ENCODE results near the gene B9D1.

Gene B9D1, protein sequence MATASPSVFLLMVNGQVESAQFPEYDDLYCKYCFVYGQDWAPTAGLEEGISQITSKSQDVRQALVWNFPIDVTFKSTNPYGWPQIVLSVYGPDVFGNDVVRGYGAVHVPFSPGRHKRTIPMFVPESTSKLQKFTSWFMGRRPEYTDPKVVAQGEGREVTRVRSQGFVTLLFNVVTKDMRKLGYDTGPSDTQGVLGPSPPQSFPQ

DNA sequence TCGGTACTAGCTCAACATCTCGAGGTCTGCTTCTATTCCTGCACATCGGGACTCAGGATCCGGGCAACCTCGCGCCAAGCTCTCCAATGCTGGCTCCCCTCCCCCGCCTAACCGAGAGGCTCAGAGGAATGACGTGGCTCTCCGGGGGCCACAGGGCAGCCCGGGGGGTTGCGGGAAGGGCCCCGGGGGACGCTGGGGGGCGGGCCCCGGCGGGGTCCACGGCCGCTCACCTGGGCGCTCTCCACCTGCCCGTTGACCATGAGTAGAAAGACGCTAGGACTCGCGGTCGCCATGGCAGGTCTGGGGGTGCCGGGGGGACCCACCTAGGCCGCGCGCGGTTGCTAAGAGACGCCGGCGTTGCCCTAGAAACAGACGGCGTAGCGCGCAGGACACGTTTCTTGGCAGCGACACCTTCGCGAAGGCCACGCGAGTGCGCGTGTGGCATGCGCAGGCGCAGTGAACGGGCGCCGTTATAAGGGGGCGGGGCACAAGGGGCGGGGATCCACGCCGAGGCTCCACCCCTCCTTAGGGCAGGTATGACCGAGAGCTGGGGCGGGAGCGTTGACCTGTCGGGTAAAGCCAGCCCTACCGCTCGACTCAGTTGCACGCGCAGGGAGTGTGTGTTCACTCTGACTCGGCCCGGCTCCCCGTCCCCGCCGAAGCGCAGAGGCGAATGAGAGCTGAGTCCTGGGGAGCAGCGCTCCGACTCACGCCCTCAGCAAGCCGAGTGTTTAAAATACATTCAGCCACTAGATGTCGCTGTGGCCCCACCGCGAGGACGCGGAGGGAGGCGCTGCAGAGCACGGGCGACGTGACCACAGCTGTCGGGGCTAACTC lies at the start of gene B9D1:
TSS of gene B9D1 (minus strand) at position 447 of the 837 bp plus-strand sequence. CDS start at position 293, 154 bp downstream.
- DNase-seq (ENCODE audit: low read depth) = peak; percentile 82

DNA sequence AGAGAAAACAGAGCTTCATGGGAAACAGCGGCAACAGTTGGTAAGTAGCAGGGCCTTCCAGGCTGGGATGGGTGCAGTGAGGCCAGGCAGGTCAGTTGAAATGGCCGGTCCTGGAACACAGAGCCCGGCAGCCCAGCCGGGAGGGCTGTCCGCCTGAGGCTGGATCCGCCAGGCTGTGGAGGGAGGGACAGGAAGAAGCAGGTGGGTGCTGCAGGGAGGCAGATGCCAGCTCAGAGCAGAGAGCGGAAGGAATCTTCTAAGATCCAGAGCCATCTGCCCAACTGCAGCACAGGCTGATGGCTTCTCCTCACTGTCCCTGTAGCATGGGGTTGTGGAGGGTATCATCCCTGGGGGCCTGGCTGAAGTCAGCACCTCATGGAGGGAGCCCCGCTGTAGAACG lies 49.1 kb upstream of the B9D1 start:
- DNase-seq (ENCODE audit: low read depth) = no peak

DNA sequence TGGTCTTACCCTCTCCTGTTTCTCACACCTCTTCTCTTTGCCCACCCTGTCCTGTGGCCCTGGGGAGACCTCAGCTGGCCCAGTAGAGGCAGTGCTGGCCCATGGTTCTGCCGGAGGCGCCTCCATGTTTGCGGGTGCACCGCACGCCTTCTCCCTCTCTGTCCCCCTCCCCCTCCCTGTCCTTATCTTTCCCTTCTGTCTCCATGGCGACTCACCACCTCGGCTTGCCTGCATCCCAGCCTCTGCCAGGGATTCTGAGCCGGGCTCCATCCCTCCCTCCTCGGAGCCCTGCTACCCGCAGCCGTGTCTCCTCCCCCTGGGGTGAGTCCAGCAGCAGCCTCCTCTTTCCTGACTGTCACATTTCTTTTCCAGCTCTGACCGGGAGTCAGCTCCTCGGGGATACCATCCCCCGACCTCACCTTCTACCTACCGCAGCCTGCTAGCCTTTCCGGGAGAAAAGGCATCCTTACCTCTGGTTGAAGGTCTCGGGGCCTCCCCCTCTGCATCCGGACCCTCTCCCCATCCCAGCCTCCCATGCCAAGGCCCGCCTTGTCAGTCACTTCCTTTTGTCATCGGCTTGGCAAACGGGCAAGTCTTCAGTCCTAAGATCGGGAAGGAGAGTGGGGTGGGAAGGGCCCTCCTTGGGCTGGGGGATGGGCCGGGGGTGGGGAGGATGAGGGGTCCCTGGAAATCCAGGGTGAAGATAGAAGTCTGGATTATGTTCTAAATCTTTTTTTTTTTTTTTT lies 48.5 kb upstream of the B9D1 start, which contains the start of gene RNF112:
TSS of gene RNF112 (plus strand) at position 358 of the 746 bp plus-strand sequence. CDS start at position 535, 177 bp downstream.
- no peak for DNase-seq (ENCODE audit: low read depth)

DNA sequence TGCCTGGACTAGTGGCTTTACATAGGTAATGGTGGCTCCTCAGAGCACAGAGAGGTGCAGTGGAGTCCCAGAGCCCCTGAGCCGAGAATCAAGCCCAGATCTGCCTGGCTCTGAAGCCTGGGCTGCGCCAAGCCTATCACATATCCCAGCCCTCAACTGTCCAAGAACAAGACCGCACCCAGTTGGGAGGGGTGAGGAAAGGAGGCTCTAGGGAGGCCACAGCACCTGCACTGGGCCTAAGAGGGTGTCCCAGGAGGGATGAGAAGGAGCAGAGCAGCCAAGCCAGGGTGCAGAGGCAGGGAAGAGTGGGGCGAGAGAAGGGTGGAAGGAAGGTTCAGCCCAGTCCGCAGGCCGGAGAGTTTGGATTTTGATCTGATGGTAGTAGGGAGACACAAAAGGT lies 47.6 kb upstream of the B9D1 start:
- DNase-seq (ENCODE audit: low read depth) = no peak

DNA sequence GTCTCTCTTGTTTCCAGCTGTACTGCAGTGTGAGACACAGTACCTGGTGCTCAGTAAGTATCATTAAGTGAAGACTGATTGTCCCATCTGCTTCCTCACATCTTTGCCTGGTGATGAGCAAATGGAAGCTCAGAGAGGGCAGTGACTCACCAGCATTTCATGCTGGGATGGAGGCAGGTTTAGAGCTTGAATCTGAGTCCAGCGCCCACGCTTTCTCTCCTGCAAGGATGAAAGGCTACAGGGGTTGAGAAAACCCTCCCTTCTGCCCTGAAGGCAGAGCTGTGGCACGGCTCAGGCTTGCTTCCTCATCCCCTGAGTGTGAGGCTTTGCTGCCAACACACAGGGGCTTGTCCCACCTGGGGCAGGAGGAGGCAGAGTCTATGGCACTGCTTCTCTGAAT lies 47.0 kb upstream of the B9D1 start:
- DNase-seq (ENCODE audit: low read depth) = no peak

DNA sequence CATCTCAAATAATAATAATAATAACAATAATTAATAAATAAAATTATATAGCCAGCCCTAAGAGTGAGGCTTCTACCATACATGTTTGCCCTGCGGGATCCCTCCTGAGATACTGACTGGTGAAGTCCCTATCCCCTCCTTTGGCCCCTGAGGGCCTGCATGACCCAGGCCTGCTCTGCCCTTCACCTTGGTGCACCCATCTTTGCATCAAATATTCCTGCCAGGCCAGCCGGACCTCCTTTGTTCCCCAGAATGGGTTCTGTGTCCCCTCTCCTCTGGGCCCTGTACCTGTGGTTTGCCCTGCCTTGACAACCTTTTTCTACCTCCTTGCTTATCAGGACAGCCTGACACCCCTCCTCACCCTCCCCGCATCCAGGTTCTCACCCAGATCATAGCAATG lies 46.5 kb upstream of the B9D1 start:
- no peak for DNase-seq (ENCODE audit: low read depth)

DNA sequence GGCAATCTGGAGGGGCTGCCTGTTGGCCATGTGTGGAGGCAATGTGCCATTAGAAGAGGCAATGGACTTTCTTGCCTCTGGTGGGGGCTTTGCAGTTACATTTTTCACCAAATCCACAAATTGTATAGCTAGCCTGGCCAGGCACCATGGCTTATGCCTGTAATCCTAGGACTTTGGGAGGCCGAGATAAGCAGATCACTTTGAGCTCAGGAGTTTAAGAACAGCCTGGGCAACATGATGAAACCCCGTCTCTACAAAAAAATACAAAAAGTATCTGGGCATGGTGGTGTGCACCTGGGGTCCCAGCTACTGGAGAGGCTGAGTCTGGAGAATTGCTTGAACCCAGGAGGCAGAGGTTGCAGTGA lies 45.8 kb upstream of the B9D1 start:
- no peak for DNase-seq (ENCODE audit: low read depth)

DNA sequence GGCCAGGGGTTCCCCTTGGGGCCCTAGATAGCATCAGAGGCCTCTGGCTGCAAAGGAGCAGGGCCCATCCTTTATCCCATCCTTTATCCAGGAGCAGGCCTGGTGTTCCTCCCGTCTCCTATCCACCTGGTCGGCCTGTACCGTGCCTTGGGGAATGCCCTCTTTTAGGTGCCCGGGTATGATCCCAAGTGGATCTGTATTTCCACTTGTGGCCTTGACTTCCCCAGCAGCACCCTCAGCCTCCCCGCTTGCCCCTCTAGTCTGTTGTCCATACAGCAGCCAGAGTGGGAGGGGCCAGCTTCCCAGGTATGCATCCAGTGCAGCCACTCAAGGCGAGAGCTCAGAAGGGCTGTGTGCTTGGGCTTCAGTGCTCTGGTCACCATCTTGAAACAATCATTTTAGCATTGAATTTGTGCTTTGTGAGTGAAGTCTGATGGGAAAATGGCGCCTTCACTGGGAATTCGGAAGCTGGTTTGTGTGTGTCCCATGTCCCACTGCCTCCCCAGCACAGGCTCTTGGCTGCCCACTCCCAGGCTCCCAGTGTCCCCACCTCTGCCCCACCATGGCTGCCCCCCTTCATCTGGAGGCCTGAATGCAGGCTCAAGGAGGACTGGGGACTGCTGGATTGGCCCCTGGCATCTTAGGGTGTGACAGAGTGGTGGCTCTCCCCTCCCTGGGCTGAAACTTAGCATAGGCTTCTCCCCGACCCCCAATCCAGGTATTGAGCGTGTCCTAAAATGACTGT lies 45.2 kb upstream of the B9D1 start:
- DNase-seq (ENCODE audit: low read depth) = no peak

DNA sequence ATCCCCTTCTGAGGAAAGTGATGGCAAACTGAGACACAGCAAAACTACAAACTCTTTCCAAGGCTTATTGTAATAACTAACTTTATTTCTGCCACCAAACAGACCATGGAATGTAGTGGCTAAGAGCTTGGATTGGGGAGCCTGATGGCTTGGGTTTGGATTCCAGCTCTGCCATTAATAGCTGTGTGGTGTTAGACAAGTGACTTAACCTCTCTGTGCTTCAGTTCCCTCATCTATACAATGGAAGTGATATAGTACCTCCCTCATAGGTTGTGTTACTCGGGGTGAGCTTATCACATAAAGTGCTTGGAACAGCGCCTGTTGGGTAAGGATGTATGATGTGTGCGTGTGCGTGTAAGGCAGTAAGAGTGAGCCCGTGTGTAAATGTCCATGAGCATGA lies 42.6 kb upstream of the B9D1 start:
- DNase-seq (ENCODE audit: low read depth) = no peak

DNA sequence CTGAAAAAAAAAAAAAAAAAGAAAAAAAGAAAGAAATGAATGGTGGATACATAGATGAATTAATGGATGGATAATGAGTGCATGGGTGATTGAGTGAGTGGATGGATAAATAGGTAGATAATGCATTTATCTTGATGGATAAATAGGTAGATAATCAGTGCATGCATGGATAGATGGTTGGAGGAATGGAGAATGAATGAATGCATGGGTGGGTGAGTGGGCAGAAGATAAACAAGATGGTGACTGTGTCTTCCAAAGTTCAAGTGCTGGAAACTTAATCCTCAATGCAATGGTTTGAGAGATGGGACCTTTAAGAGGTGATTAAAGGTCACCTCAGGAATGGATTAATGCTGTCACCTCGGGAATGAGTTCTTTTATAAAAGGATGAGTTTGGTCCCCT lies 41.7 kb upstream of the B9D1 start:
- no peak for DNase-seq (ENCODE audit: low read depth)

DNA sequence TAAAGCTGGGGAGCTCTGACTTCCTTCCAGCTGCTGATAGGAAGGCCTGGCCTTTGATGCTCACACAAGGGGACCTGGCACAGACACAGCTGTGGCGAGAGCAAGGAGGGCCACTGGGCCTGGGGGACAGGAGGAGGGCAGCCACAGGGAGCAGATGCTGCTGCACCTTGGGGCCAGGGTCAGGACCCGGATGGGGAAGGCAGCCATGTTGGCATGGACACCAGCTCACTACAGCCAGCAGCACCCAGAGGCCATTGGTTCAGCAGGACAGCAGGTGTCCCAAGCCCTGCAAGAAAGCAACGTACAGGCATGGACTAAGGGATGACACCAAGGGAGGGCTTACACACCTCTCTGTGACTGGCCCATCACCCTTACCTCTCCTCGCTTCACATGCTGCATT lies 40.5 kb upstream of the B9D1 start:
- DNase-seq (ENCODE audit: low read depth) = no peak

DNA sequence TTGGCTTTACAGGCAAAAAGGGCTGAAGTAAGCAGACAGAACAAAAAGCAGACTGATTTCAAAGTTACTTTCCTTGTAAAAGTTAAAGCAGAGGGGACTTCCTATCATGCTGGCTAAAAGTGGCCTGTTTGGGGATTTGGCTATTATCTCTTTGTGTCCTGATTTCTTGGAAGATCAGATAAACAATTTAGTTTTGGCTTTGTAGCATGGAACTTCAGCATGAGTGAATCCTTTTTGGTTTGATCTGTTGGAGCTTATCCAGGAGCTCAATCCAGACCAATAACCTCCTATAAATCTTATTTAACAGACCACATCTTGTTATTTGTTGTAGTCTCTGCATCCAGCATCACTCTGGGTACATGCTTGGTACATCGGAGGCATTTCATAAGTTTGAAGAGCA lies 39.6 kb upstream of the B9D1 start:
- DNase-seq (ENCODE audit: low read depth) = no peak

DNA sequence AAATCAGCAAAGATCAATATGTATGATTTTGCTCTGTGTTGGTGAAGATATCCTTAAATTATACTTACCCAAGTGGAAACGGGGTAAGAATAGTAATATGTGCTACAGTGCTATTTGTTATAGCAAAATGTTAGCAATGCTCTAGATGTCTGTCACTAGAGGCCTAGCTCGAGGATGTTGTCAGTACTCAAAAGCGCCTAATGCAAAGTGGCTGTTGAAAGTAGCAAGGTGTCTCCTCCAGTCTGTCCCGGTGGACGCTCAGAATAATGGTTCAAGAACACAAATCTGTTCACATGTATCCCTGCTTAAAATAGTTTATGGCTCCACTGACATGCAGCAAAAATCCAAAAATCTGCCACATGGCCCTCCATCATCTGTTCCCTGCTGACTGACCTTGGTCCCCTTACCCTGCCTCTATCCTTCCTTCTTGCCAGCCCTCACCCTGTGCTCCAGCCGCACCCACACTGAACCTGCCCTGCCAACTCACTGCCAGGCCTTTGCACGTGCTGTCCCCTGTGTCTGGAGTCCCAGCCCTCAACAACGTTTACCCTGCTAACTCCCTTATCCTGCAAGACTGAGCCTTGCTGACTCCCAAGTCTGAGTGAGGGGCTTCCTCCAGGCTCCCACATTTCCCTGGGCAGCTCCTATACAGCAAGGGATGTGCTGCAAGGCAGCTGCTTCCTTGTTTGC lies 38.9 kb upstream of the B9D1 start:
- no peak for DNase-seq (ENCODE audit: low read depth)

DNA sequence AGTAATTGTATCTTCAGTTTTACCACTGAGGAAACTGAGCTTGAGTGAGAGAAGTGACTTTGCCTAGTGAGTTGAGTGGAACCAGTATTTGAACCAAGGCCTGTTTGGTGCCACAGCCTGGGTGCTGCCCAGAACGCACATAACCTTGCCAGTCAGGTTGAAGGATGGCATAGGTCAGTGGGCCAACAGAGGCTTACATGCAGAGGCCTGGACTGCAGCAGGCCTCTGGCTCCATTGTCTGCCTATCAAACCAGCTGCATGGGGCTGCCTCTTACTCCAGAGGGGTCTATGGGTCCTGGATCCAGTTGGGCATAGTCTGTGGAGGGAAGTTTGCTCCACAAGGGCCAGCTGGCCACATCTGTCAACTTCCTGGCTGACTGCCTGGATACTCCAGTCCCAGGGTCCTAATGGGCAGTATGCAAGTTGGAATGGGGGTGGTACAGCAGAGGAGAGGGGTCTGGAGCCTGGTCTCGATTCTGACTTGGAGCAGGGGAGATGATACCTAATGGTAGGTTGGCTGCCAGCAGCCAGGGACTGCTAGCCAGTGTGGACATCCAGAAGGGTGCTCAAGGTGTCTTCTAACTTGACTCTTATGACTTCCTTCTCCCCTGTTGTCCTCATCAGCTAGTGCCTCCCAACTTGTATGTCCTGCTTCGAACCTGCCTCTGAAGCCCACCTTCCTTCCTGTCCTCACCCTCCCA lies 37.4 kb upstream of the B9D1 start:
- DNase-seq (ENCODE audit: low read depth) = no peak

DNA sequence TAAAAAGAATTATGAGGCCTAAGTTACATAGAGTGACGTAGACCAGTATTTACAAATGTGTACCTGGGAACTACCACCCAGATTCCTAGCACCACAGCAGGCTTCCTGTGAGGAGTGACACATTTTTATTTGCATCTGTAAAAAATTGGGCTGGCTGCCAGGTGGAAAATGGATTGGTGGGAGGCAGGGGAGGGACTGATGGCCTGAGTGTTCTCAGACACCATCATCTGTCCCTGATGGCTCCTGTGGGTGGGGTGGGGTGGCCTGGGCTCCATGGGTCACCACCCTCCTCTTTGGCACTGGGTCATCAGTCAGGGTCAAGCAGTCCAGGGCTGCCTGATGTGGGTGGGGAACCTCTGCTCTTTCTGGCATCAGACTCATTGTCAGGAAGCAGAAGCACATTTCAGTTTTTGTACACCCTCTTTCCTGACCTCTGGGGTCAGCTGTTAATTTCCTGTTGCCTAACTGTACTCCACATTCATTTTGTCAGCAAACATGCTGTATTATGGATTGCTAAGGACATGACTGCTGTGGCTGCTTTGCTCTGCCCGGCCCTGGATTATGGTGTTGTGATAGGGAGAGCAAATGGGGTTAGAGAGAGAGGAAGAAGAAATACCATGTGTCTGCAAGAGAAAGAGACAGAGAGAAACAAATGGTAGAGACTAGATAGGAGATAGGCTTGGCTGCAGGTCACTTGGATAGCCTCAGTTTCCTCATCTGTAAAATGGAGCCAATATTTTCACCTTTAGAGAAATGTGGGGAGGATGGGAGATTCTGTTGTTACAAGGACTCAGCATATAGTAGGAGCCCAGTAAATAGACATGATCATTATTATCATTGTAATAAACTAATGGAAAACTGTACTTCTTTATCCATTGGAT lies 36.0 kb upstream of the B9D1 start:
- no peak for DNase-seq (ENCODE audit: low read depth)

DNA sequence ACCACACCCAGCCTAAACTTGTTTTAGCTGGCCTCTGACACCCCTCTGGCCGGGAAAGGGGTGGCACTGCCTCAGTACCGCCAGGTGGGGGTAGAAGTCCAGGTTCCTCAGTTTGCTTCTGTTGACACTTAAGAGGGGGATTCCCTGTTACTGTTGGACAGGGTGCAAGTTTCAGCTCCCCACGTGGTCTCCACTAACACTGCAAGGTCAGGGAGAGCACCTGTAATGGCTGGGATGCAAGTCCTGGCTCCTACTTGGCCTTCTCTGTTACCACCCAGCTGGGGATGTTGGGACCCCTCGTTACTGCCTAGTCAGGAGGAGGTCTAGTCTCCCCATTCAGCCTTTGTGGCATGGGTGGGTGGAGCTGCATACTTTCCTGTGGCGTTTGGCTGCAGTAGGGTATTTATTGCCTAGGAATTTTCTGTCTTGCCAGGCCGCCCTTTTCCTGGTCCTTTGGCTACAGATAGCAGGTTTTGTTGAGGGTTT lies 35.1 kb upstream of the B9D1 start:
- no peak for DNase-seq (ENCODE audit: low read depth)

DNA sequence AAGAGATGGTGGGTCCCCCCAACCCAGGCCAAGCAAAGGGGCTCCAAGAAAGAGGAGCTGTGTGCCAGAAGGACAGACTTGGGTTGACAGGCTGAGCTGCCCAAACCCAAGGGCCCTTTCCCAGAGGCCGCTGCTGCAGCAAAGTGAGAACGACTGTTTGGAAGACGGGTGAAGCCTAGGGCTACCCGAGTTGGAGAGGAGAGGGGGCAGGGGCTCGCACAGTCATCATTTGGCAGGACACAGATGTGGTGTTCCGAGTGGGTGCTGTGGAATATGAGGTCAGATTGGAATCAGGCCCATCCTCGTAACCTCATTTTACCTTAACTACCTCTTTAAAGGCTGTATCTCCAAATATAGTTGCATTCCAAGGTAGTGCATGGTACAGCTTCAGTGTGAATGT lies 29.8 kb upstream of the B9D1 start:
- no peak for DNase-seq (ENCODE audit: low read depth)

DNA sequence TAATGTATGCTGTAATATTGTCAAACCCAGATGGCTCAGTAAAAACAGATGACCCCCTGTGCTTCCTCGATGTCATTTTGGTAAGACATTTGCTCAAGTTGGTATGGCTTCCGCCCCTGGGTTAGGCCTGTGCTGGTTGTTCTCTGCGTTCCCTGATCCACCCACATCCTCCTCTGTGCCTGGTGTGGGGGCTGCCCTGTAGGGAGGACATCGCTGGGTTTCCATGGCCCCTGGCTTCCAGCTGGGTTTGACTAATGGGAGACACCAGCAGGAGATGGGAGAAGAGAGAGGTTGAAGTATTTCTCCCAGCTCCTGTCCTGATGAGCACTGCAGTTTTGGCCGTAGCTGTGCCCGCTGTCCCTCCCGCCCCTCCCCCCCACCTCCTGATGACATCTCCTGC lies 28.9 kb upstream of the B9D1 start:
- no peak for DNase-seq (ENCODE audit: low read depth)

DNA sequence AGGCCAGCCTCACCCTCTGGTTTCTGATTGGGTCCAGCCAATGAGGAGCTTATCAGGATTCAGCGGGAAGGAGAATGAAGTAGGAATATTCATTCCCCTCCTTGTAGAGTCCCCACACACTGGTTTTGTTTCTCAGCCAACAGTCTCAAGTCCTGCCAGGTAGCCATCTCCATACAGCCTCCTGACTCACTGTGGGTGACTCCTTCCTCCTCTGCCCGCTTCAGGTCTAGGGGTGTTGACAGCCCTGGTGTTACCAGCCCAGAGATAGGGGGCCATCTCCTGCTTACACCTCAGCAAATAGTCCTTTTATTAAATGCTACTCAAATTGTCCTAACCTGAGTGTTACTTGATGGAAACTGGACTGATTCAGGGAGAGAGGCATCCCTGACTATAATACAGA lies 28.4 kb upstream of the B9D1 start:
- no peak for DNase-seq (ENCODE audit: low read depth)

Measured in HS-5 (cell line).